ENCODE results near the gene CRYZL1.

The CRYZL1 gene

GRCh38 chr21:33557447-33557846 lies 84.1 kb downstream of the CRYZL1 start:
- TF ChIP-seq, protein P1, sequence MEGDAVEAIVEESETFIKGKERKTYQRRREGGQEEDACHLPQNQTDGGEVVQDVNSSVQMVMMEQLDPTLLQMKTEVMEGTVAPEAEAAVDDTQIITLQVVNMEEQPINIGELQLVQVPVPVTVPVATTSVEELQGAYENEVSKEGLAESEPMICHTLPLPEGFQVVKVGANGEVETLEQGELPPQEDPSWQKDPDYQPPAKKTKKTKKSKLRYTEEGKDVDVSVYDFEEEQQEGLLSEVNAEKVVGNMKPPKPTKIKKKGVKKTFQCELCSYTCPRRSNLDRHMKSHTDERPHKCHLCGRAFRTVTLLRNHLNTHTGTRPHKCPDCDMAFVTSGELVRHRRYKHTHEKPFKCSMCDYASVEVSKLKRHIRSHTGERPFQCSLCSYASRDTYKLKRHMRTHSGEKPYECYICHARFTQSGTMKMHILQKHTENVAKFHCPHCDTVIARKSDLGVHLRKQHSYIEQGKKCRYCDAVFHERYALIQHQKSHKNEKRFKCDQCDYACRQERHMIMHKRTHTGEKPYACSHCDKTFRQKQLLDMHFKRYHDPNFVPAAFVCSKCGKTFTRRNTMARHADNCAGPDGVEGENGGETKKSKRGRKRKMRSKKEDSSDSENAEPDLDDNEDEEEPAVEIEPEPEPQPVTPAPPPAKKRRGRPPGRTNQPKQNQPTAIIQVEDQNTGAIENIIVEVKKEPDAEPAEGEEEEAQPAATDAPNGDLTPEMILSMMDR (IDR thresholded peaks at IDR 0.05; ENCODE audit: low read depth, low read length) = no peak
- DNase-seq = no peak
- no peaks in the 10 kb centered on the region for H3K9me3 ChIP-seq (ENCODE audit: severe bottlenecking)
- no peaks in the 10 kb centered on the region for H3K27me3 ChIP-seq (ENCODE audit: insufficient read depth, low read depth, severe bottlenecking)
- no peak overlapping the region for H3K27ac ChIP-seq
- H3K36me3 ChIP-seq = peaks cover 93% of the 10 kb centered on the region
- no peak overlapping the region for H3K4me3 ChIP-seq (ENCODE audit: low read depth, low read length)

GRCh38 chr21:33554982-33555344 lies 86.6 kb downstream of the CRYZL1 start:
- Histone ChIP-seq H3K9me3 (ENCODE audit: severe bottlenecking) (no peaks in the 10 kb centered on the region), H3K36me3 (peaks cover 98% of the 10 kb centered on the region), H3K4me3 (ENCODE audit: low read depth, low read length) (no peak overlapping the region), H3K27ac (no peak overlapping the region), H3K27me3 (ENCODE audit: insufficient read depth, low read depth, severe bottlenecking) (no peaks in the 10 kb centered on the region)
- no peak for DNase-seq
- TF ChIP-seq, protein P1 (IDR thresholded peaks at IDR 0.05; ENCODE audit: low read depth, low read length) = no peak

- Histone ChIP-seq H3K27me3 (ENCODE audit: insufficient read depth, low read depth, severe bottlenecking) (no peaks in the 10 kb centered on the region), H3K27ac (no peak overlapping the region), H3K36me3 (peaks cover 98% of the 10 kb centered on the region), H3K9me3 (ENCODE audit: severe bottlenecking) (no peaks in the 10 kb centered on the region), H3K4me3 (ENCODE audit: low read depth, low read length) (no peak overlapping the region)
- DNase-seq = no peak
- TF ChIP-seq, protein P1 (IDR thresholded peaks at IDR 0.05; ENCODE audit: low read depth, low read length) = no peak
Observed at GRCh38 chr21:33554236-33554981, 87.1 kb downstream of the CRYZL1 start.

DNA sequence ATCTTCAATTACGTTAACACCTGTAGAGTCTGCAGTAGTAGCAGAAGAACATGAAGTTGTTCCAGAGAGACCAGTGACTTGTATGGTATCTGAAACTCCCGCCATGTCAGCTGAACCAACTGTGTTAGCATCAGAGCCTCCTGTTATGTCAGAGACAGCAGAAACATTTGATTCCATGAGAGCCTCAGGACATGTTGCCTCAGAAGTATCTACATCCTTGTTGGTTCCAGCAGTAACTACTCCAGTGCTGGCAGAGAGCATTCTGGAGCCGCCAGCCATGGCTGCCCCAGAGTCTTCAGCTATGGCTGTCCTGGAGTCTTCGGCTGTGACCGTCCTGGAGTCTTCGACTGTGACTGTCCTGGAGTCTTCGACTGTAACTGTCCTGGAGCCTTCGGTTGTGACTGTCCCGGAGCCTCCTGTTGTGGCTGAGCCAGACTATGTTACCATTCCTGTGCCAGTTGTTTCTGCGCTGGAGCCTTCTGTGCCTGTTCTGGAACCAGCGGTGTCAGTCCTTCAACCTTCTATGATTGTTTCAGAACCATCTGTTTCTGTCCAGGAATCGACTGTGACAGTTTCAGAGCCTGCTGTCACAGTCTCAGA lies 88.4 kb downstream of the CRYZL1 start:
- no peaks in the 10 kb centered on the region for H3K9me3 ChIP-seq (ENCODE audit: severe bottlenecking)
- H3K36me3 ChIP-seq = peaks cover 98% of the 10 kb centered on the region
- H3K4me3 ChIP-seq (ENCODE audit: low read depth, low read length) = no peak overlapping the region
- TF ChIP-seq, protein P1 (IDR thresholded peaks at IDR 0.05; ENCODE audit: low read depth, low read length) = no peak
- DNase-seq = no peak
- H3K27ac ChIP-seq = no peak overlapping the region
- no peaks in the 10 kb centered on the region for H3K27me3 ChIP-seq (ENCODE audit: insufficient read depth, low read depth, severe bottlenecking)

DNA sequence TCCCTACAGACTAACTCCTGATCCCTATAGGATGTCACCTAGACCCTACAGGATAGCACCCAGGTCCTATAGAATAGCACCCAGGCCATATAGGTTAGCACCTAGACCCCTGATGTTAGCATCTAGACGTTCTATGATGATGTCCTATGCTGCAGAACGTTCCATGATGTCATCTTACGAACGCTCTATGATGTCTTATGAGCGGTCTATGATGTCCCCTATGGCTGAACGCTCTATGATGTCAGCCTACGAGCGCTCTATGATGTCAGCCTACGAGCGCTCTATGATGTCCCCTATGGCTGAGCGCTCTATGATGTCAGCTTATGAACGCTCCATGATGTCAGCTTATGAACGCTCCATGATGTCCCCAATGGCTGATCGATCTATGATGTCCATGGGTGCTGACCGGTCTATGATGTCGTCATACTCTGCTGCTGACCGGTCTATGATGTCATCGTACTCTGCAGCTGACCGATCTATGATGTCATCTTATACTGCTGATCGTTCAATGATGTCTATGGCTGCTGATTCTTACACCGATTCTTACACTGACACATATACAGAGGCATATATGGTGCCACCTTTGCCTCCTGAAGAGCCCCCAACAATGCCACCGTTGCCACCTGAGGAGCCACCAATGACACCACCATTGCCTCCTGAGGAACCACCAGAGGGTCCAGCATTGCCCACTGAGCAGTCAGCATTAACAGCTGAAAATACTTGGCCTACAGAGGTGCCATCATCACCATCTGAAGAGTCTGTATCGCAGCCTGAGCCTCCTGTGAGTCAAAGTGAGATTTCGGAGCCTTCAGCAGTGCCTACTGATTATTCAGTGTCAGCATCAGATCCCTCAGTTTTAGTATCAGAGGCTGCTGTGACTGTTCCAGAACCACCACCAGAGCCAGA lies 89.2 kb downstream of the CRYZL1 start:
- no peak for DNase-seq
- no peaks in the 10 kb centered on the region for H3K9me3 ChIP-seq (ENCODE audit: severe bottlenecking)
- no peak overlapping the region for H3K27ac ChIP-seq
- H3K36me3 ChIP-seq = peaks cover 96% of the 10 kb centered on the region
- H3K4me3 ChIP-seq (ENCODE audit: low read depth, low read length) = no peak overlapping the region
- H3K27me3 ChIP-seq (ENCODE audit: insufficient read depth, low read depth, severe bottlenecking) = no peaks in the 10 kb centered on the region
- TF ChIP-seq, protein P1 (IDR thresholded peaks at IDR 0.05; ENCODE audit: low read depth, low read length) = no peak
